ENCODE results near the gene CHST11.
A peak's percentile ranks its signal among the peaks of the same experiment; 100 is the strongest.

Gene CHST11

GRCh38 chr12:104434129-104434528, 22.6 kb upstream of the CHST11 start:
- DNase-seq: no peak

DNA sequence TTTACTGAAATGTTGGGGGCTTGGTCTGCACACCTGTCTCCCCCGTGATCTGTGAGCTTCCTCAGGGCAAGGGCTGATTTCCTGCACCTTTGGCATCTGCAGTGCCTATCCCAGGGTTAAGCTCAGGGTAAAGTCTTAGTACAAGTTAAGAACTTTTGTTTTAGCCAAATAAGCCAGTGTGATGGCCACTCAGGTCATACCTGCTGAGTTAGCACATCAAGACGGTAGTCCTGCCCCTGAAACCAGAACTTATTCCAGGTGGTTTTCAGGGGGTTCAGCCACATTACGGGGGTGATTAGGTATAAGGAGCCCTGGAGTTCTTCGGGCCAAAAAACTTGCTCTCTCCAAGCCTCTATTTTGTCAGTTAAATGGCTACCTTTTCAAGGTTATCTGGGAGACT, 21.6 kb upstream of the CHST11 start:
- no peak for DNase-seq

- no peak for DNase-seq
Observed at GRCh38 chr12:104435765-104436164, 21.0 kb upstream of the CHST11 start.

GRCh38 chr12:104436790-104437189, 20.0 kb upstream of the CHST11 start:
- DNase-seq: no peak

GRCh38 chr12:104438134-104438533, 18.6 kb upstream of the CHST11 start:
- no peak for DNase-seq

- no peak for DNase-seq
Observed at GRCh38 chr12:104439137-104439536, 17.6 kb upstream of the CHST11 start.

DNA sequence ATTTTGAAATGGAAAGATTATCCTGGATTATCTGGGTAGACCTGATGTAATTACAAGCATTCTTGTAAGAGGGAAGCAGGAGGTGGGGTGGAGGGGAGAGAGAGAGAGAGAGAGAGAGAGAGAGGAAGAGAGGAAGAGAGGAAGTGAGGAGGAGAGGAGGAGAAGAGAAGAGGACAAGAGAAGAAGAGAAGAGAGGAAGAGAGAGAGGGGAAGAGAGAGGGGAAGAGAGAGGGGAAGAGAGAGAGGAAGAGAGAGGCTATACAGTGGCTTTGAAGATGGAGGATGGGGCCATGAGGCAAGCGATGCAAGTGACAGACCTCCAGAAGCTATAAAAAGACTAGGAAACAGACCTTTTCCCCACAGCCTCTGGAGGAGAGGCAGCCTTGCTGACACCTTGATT, 13.7 kb upstream of the CHST11 start:
- no peak for DNase-seq

- DNase-seq: no peak
Observed at GRCh38 chr12:104446646-104447421, 9.9 kb upstream of the CHST11 start.

DNA sequence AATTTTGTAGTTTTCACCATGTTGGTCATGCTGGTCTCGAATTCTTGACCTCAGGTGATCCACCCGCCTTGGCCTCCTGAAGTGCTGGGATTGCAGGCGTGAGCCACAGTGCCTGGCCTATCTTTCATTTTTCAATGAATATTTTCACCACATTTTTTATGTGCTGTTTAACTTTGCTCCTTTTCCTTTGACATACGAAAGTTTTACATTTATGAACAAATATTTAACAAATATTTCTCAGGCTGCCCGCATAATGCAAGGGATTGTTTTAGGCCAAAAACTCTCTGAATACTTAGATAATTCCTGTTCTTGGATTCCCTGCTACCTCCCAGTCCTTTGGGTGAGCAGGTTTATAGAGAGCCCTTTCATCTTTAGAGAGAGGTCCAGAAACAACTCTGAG, 8.7 kb upstream of the CHST11 start:
- DNase-seq: no peak

GRCh38 chr12:104448451-104448850, 8.3 kb upstream of the CHST11 start:
- no peak for DNase-seq

DNA sequence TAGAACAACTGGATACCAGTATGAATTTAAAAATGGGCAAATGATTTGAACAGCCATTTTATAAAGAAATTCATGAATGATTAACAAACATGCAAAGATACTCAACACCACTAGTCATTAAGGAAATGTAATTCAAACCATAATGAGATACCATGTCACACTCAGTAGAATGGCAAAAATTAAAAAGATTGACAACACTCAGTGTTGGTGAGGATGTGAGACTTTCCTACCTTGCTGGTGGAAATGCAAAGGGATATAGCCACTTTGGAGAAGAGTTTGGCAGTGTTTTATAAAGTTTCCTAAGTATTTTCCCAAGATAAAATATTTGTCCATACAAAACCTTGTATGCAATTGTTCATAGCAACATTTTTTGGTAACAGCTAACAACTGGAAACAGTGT, 6.0 kb upstream of the CHST11 start:
- DNase-seq: no peak

DNA sequence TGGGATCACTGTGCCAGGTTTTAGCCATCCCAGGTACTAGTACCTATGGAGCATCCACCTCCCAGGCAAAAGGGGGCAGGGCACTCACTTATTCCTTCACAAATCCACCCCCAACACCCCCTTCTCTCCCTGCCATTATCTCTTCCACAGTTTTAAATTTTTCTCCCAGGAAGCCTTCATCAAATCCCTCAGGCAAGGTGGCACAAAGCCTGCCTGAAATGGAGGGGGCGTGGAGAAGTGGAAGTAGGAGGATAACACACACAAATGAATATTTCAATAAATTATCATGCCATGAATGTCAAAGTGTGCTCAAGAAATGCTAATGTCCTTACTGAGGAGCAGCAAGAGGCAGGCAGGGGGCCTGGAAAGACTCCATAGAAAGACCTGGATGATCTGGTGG, 4.7 kb upstream of the CHST11 start:
- no peak for DNase-seq

GRCh38 chr12:104453133-104453532, 3.6 kb upstream of the CHST11 start:
- no peak for DNase-seq

DNA sequence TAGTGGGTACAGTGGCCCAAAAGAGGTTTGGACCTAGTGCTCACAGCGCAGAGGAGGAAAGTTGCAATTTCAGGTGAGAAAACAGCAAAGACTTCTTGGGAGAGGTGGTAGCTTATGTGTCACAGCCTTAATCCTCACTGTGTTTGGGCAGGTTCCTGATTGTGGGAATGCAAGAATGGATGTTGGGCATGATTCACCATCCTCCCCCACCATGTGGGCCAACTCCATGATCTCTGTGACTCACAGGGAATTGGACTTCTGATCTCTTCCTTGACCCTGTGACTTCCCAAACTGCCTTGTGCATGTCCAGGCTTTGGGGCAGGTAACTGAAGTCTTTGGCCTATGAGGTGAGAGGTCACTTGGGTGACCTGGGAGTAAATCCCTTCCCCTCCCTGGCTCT, 1.8 kb upstream of the CHST11 start:
- DNase-seq: no peak

GRCh38 chr12:104455578-104456416, 951 bp upstream of the CHST11 start:
- DNase-seq: no peak

DNA sequence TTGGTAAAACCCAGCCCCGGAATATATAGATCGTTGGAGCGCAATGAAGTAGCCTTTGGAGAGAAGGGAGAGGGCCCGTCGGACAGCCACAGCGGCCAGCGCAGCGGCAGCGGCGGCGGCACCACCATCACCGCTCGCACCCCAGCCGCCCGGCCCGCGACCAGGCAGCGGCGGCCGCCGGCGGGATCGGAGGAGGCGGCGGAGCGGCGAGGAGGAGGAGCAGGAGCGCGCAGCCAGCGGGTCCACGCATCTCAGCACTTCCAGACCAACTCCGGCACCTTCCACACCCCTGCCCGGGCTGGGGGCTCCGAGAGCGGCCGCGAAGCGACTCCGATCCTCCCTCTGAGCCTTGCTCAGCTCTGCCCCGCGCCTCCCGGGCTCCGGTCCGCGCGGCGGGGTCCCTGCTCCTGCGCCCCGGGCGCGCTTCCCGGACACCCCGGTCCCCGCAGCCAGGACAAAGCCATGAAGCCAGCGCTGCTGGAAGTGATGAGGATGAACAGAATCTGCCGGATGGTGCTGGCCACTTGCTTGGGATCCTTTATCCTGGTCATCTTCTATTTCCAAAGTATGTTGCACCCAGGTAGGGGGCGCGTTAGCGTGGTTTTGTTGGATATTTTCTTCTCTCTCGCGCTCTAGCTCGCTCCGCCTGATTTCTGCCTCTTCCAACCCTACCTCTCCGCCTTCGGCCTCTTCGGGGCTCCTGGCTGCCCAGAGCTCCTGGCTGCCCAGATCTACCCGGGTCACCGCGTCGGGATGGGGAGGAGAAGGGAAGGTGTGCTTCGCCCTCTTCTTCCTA, 400 bp downstream of the CHST11 start:
- peak; percentile 12 to 45 for DNase-seq

- no peak for DNase-seq
Observed at GRCh38 chr12:104457746-104458693, 1.3 kb downstream of the CHST11 start.

DNA sequence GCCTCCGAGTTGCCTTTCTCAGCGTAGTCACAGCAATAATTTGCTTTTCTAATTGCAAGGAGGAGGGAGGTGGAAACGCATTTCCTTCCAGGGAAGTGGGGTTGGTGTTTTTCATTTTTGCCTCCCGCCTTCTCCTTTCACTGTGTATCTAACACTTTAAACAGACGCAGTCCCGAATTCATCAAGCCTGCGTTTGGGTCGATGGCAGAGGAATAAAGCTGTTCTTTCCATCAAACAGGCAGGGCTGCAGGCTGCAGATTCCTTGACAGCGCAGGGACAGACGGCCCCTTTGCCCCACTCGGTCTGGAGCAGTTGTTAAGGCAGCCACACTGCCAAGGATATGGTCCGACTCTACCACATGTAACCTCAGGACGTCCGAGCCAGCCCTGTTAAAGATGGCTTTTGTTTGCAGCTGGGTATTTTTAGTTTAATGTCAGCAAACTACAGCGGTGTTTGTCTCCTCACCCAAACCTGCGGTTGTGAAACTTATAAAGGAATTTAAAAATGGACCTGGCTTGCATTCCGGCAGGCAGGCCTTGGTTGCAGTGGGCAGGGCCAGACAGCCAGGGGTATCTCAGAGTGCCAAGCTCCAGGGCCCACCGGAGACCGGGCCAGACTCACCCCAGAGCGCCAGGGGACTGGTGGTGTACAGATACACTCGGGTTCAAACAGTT, 2.1 kb downstream of the CHST11 start:
- DNase-seq: no peak

GRCh38 chr12:104459368-104459909, 2.7 kb downstream of the CHST11 start:
- DNase-seq: no peak

DNA sequence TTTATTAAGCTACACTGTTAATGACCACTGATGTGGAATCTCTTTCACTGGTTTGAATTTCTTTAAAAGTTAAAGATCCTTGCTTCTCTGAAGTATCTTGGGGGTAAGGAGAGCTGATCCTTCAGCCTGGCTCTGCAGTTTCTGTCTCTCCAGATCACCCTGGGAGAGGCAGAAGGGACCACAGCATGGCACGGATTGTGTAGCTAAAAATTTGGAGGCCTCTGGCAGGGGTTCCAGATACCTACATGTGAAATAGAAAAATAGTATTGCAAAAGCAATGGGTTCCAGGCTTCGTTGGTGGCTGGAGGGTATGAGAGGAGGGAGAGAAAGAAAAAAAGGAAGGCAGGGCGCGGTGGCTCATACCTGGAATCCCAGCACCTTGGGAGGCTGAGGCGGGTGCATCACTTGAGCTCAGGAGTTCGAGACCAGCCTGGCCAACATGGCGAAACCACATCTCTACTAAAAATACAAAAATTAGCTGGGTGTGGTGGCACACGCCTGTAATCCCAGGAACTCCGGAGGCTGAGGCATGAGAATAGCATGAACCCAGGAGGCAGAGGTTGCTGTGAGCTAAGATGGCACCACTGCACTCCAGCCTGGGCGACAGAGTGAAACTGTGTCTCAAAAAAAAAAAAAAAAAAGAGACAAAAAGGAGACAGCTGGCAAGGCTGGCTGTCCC, 3.4 kb downstream of the CHST11 start:
- no peak for DNase-seq
